NB4 (cell line): ENCODE data around the gene HEBP1.

Experiments
- DNase-seq: peaks from one replicate; pipeline ENCODE4 v3.0.0; 2010; ENCODE audit warnings: low read depth
- H3K4me3 ChIP-seq: one replicate; pipeline ENCODE4 v1.5.1; 2011; ENCODE audit warnings: mild to moderate bottlenecking, low read depth, low read length, moderate library complexity
- MYC ChIP-seq: IDR thresholded peaks from 2 replicates; pipeline ENCODE4 v1.6.1; 2011; ENCODE audit warnings: low read depth, low read length
- POLR2A ChIP-seq: IDR thresholded peaks from 2 replicates; pipeline ENCODE4 v1.6.1; 2011; ENCODE audit warnings: mild to moderate bottlenecking; ENCODE audit not compliant: insufficient read length; ENCODE audit errors: extremely low read depth
- TF ChIP-seq, protein P1 (sequence below): IDR thresholded peaks from one replicate; pipeline ENCODE4 v1.5.1; 2012; ENCODE audit warnings: low read depth, low read length
- TF ChIP-seq, protein P2 (sequence below): IDR thresholded peaks from 2 replicates; pipeline ENCODE4 v1.6.1; 2011; ENCODE audit warnings: low read depth, low read length

The HEBP1 gene

DNA sequence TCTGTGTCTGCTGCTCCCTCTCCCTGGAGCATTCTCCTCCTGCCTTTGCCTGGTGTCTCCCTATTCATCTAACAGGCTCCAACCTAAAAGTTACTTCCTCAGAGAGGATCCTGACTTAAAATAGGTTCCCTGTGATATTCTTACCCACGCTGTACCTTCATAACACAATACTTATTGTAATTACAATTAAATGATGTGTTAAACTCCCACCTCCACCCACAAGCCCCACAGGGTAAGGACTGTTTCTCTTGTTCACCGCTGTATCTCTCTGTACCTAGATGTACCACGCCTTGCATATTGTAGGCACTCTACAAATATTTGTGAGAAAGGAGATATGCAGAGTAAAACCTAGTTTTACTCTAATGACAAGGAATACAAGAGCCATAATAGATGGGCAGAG, 5.0 kb downstream of the HEBP1 start:
- no peak for DNase-seq
- H3K4me3 ChIP-seq: no peak overlapping the region
- TF ChIP-seq POLR2A (no peak), MYC (no peak)
- TF ChIP-seq, protein P1, sequence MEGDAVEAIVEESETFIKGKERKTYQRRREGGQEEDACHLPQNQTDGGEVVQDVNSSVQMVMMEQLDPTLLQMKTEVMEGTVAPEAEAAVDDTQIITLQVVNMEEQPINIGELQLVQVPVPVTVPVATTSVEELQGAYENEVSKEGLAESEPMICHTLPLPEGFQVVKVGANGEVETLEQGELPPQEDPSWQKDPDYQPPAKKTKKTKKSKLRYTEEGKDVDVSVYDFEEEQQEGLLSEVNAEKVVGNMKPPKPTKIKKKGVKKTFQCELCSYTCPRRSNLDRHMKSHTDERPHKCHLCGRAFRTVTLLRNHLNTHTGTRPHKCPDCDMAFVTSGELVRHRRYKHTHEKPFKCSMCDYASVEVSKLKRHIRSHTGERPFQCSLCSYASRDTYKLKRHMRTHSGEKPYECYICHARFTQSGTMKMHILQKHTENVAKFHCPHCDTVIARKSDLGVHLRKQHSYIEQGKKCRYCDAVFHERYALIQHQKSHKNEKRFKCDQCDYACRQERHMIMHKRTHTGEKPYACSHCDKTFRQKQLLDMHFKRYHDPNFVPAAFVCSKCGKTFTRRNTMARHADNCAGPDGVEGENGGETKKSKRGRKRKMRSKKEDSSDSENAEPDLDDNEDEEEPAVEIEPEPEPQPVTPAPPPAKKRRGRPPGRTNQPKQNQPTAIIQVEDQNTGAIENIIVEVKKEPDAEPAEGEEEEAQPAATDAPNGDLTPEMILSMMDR: no peak
- TF ChIP-seq, protein P2, sequence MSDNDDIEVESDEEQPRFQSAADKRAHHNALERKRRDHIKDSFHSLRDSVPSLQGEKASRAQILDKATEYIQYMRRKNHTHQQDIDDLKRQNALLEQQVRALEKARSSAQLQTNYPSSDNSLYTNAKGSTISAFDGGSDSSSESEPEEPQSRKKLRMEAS: no peak

DNA sequence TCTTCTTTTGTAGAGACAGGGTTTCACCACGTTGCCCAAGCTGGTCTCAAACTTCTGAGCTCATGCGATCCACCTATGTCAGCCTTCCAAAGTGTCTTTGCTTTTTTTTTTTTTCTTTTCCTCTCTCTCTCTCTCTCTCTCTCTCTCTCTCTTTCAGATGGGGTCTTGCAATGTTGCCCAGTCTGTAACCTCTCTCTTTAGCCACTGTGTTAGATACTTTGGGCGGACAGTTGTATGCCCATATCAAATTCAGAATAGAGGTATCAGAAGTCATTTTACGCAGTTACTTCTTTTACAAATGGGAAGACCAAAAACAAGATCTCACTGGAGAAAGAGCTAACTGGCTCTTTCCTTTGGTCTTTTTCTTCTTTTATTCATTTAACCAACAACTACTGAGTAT, 6.7 kb downstream of the HEBP1 start:
- peak overlapping the region; percentile 36 for H3K4me3 ChIP-seq
- TF ChIP-seq, protein P2: no peak
- TF ChIP-seq MYC: no peak

DNA sequence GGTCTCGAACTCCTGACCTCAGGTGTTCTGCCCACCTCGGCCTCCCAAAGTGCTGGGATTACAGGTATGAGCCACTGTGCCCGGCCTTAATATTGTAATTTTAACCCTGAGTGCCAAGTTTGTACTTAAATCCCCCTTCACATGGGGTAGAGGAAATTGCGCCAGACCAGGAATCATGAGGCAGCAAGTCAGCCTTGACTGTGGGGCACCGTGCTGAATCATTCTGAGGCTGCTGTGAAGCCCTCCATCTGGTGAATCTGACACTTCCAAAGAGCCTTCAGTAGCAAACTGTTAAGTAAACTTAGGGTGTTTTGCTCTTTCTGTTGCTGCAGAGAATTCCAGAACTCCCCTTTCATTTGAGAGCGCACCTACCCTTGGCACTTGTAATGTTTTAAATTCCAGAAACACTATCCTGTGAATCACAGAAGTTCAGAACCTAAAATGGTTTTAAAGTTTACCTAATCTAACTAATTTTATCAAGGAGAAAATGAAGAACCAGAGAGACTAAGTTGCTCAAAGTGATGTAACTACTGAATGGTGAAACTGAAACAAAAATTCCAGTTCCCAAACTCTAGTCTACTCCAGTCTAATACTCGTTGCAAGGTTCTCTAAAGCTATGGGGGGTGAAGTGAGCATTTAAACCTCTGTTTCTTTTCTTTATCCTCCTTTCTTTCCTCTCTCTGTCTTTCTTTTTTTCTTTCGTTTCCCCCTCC, 7.5 kb downstream of the HEBP1 start:
- TF ChIP-seq, protein P2: peak; percentile 32
- TF ChIP-seq MYC: peak; percentile 41; the same call in 1 of the 2 replicates
- TF ChIP-seq POLR2A: no peak
- peak; percentile 89 for DNase-seq

More for the DNA sequence above, 6.7 kb downstream of the HEBP1 start:
- DNase-seq: no peak

DNA sequence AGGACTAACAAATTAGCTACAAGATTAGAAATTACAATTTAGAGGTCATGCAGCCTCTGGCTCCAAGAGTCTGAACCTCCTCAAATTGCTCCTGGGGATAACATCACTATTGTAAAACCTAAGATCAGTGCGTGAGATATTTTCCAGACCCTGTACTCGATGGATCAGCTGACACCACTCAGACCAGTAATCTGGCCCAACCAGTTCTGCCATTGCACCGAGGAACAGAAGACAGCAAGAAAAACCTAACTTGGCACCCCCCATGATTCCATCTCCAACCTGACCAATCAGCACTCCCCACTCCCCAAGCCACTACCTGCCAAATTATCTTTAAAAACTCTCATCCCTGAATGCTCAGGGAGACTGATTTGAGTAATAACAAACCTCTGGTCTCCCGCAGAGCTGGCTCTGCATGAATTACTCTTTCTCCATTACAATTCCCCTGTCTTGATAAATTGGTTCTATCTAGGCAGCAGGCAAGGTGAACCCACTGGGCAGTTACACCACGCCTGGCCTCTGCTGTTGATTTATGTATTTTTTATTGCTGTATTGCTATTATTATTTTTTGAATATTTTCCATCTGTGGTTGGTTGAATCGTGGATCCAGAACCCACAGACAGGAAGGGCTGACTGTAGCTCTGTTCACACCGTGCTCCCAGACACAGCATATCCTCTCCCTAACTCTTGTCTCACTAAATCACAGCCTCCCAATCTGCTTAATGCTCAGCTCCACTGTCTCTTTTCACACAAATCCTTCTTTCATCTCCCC, 9.2 kb downstream of the HEBP1 start:
- TF ChIP-seq MYC (no peak), POLR2A (no peak)
- TF ChIP-seq, protein P1: no peak
- TF ChIP-seq, protein P2: no peak
- no peak for DNase-seq
- no peak overlapping the region for H3K4me3 ChIP-seq

More for the DNA sequence above, 7.5 kb downstream of the HEBP1 start:
- H3K4me3 ChIP-seq: peak overlapping the region; percentile 51

DNA sequence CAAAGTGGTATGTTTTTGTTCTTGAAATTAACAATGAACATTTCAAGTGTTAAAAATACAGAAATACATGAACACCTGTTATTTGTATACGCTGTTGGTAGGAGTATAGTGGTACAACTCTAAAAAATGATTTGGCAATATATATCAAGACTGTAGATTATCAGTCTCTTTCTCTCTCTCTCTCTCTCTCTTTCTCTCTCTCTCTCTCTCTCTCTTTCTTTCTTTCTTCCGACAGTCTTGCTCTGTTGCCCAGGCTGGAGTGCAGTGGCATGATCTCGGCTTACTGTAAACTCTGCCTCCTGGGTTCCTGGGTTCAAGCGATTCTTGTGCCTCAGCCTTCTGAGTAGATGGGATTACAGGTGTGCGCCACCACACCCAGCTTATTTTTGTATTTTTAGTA, 12.6 kb downstream of the HEBP1 start:
- TF ChIP-seq MYC: no peak
- no peak for TF ChIP-seq POLR2A
- TF ChIP-seq, protein P2: no peak
- TF ChIP-seq, protein P1: no peak
- H3K4me3 ChIP-seq: no peak overlapping the region
- no peak for DNase-seq

DNA sequence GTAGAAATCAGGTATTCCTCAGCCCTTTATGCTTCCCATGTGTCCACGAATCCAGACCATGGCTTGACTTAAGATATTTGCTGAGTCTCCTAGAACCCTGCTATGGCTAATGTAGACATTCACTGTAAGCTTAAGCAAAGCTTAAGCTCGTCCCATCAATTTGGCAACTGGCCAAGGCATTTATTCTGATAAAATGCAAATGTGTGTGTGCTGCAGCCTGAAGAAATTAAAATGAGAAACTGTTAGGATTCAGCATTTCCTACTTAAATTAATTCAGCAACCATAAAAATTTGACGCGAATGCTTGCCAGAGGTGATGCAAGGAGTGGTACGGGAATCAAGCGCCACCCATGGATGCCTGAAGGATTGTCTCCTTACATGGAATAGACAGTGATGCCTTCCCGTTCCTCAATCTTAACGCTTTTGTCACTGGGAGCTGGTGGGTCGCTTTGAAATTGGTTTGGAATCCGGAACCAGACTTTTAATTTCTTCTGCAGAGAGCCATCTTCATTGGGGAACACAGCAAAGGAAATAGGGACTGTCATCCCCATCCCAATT, 13.2 kb downstream of the HEBP1 start:
- TF ChIP-seq POLR2A (no peak), MYC (no peak)
- TF ChIP-seq, protein P1: no peak
- TF ChIP-seq, protein P2: no peak
- H3K4me3 ChIP-seq: no peak overlapping the region
- DNase-seq: no peak
